Measurements from ENCODE around the gene UBE3B. TPM values are rescaled to one million over a fixed set of nuclear protein-coding genes. Genes with fewer than 3 reads are reported as not detected.

UBE3B gene
- total RNA-seq, 1 experiment from 2014 or later, result 48.0 TPM

DNA sequence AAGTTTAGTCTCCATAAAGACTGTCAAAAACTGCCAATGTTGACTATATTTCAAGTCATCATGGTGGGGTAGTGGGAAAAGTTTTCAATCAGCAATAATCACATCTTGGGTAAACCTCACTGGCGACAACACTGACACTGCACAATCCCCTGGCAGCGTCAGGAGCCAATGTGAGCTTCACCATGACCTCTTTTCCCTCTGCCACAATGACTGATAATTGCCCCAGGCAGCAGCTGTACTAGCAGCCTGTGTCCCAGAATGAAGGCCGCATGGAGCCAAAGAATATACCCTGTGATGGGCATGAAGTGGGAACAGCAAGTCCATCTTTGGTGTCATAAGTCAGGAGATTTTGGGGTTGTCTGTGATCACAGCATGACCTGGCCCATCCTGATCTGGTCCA, 90.5 kb downstream of the UBE3B start:
- TF ChIP-seq, protein P1, sequence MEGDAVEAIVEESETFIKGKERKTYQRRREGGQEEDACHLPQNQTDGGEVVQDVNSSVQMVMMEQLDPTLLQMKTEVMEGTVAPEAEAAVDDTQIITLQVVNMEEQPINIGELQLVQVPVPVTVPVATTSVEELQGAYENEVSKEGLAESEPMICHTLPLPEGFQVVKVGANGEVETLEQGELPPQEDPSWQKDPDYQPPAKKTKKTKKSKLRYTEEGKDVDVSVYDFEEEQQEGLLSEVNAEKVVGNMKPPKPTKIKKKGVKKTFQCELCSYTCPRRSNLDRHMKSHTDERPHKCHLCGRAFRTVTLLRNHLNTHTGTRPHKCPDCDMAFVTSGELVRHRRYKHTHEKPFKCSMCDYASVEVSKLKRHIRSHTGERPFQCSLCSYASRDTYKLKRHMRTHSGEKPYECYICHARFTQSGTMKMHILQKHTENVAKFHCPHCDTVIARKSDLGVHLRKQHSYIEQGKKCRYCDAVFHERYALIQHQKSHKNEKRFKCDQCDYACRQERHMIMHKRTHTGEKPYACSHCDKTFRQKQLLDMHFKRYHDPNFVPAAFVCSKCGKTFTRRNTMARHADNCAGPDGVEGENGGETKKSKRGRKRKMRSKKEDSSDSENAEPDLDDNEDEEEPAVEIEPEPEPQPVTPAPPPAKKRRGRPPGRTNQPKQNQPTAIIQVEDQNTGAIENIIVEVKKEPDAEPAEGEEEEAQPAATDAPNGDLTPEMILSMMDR (conservative IDR thresholded peaks at IDR 0.05), result no peak
- TF ChIP-seq EZH2 (IDR thresholded peaks at IDR 0.05; ENCODE audit: low read depth), result no peak
- no peak overlapping the region for H2AFZ ChIP-seq
- no peak for DNase-seq
- POLR2A ChIA-PET (ENCODE audit: unreplicated experiment), result no interaction called here
- H3K4me1 ChIP-seq (replicated peaks; ENCODE audit: insufficient read depth), result peaks cover 7% of the 10 kb centered on the region
- H3K27me3 ChIP-seq (ENCODE audit: insufficient read depth, low read depth), result no peaks in the 10 kb centered on the region
- BruUV-seq (replicated peaks), result no TSS peak
- CTCF ChIA-PET, result no interaction called here
- no peak overlapping the region for H3K4me2 ChIP-seq
- H3K79me2 ChIP-seq (ENCODE audit: low read depth), result peaks cover 7% of the 10 kb centered on the region
- H3K4me3 ChIP-seq, result no peak overlapping the region
- no peaks in the 10 kb centered on the region; the same call in 1 of the 2 replicates for H4K20me1 ChIP-seq (ENCODE audit: insufficient read depth)
- no peaks in the 10 kb centered on the region for H3K9me3 ChIP-seq (ENCODE audit: insufficient read depth, low read depth)
- H3K27ac ChIP-seq, result no peak overlapping the region
- no peaks in the 10 kb centered on the region for H3F3A ChIP-seq (ENCODE audit: insufficient read depth, low read depth)
- no peaks in the 10 kb centered on the region for H3K9me2 ChIP-seq (ENCODE audit: insufficient read depth)
- H3K36me3 ChIP-seq (ENCODE audit: low read depth), result 0 out of 2 replicates have a peak, but pooled peaks cover 6% of the 10 kb centered on the region
- intact Hi-C loops (cut with micrococcal nuclease; ENCODE audit: unreplicated experiment), result no loop called here

GRCh38 chr12:109568486-109568885, 91.1 kb downstream of the UBE3B start:
- CTCF ChIA-PET, result no interaction called here
- H4K20me1 ChIP-seq (ENCODE audit: insufficient read depth), result no peaks in the 10 kb centered on the region; the same call in 1 of the 2 replicates
- no TSS peak for BruUV-seq (replicated peaks)
- no peaks in the 10 kb centered on the region for H3K27me3 ChIP-seq (ENCODE audit: insufficient read depth, low read depth)
- 0 out of 2 replicates have a peak, but pooled peaks cover 2% of the 10 kb centered on the region for H3K36me3 ChIP-seq (ENCODE audit: low read depth)
- H3K9me2 ChIP-seq (ENCODE audit: insufficient read depth), result no peaks in the 10 kb centered on the region
- H3K9me3 ChIP-seq (ENCODE audit: insufficient read depth, low read depth), result no peaks in the 10 kb centered on the region
- DNase-seq, result no peak
- H3F3A ChIP-seq (ENCODE audit: insufficient read depth, low read depth), result no peaks in the 10 kb centered on the region
- H3K27ac ChIP-seq, result no peak overlapping the region
- POLR2A ChIA-PET (ENCODE audit: unreplicated experiment), result no interaction called here
- intact Hi-C loops (cut with micrococcal nuclease; ENCODE audit: unreplicated experiment), result no loop called here
- no peak overlapping the region for H3K4me3 ChIP-seq
- H3K4me1 ChIP-seq (replicated peaks; ENCODE audit: insufficient read depth), result peaks cover 7% of the 10 kb centered on the region
- H3K79me2 ChIP-seq (ENCODE audit: low read depth), result peaks cover 7% of the 10 kb centered on the region
- H3K4me2 ChIP-seq, result no peak overlapping the region
- no peak for TF ChIP-seq EZH2 (IDR thresholded peaks at IDR 0.05; ENCODE audit: low read depth)
- TF ChIP-seq, protein P1 (conservative IDR thresholded peaks at IDR 0.05), result no peak
- H2AFZ ChIP-seq, result no peak overlapping the region

GRCh38 chr12:109571773-109572505, 94.5 kb downstream of the UBE3B start:
- POLR2A ChIA-PET (ENCODE audit: unreplicated experiment), result interaction anchor here (0.6 to 0.9 kb wide), 4 partner anchors 14 to 1011 kb away, joined by 3 to 8 read pairs (median 5); partner anchors contain the start of genes KCTD10 and SART3
- intact Hi-C loops (cut with micrococcal nuclease; ENCODE audit: unreplicated experiment), result no loop called here
- H4K20me1 ChIP-seq (ENCODE audit: insufficient read depth), result no peaks in the 10 kb centered on the region; the same call in 1 of the 2 replicates
- CTCF ChIA-PET, result no interaction called here
- DNase-seq, result no peak
- H3K4me3 ChIP-seq, result peak overlapping the region; percentile 80; the same call in 1 of the 2 replicates
- no peaks in the 10 kb centered on the region for H3F3A ChIP-seq (ENCODE audit: insufficient read depth, low read depth)
- H3K9me2 ChIP-seq (ENCODE audit: insufficient read depth), result no peaks in the 10 kb centered on the region
- H3K36me3 ChIP-seq (ENCODE audit: low read depth), result 0 out of 2 replicates have a peak, but pooled peaks cover 4% of the 10 kb centered on the region
- no peak overlapping the region for H3K27ac ChIP-seq
- H3K9me3 ChIP-seq (ENCODE audit: insufficient read depth, low read depth), result no peaks in the 10 kb centered on the region
- H3K79me2 ChIP-seq (ENCODE audit: low read depth), result peaks cover 17% of the 10 kb centered on the region
- H3K27me3 ChIP-seq (ENCODE audit: insufficient read depth, low read depth), result no peaks in the 10 kb centered on the region
- no TSS peak for BruUV-seq (replicated peaks)
- TF ChIP-seq EZH2 (IDR thresholded peaks at IDR 0.05; ENCODE audit: low read depth), result no peak
- TF ChIP-seq, protein P1 (conservative IDR thresholded peaks at IDR 0.05), result no peak
- 0 out of 2 replicates have a peak overlapping the region, but pooled peaks have one; percentile 88 for H2AFZ ChIP-seq
- H3K4me2 ChIP-seq, result peak overlapping the region; percentile 95
- H3K4me1 ChIP-seq (replicated peaks; ENCODE audit: insufficient read depth), result peaks cover 16% of the 10 kb centered on the region

Measured in PC-9 (cell line).